ENCODE measurements around the gene TMEM184B.

The TMEM184B gene

GRCh38 chr22:38296372-38296771, 23.6 kb upstream of the TMEM184B start:
- H3K4me1 Mint-ChIP-seq (ENCODE audit: low read depth): no peaks in the 10 kb centered on the region
- no peaks in the 10 kb centered on the region for H3K27me3 Mint-ChIP-seq
- H3K27ac Mint-ChIP-seq: no peak overlapping the region
- peaks cover 39% of the 10 kb centered on the region for H3K36me3 Mint-ChIP-seq (ENCODE audit: low read depth)
- no peak overlapping the region for H3K4me3 Mint-ChIP-seq
- no peaks in the 10 kb centered on the region for H3K9me3 Mint-ChIP-seq

- H3K27ac Mint-ChIP-seq: no peak overlapping the region
- H3K9me3 Mint-ChIP-seq: no peaks in the 10 kb centered on the region
- H3K4me1 Mint-ChIP-seq (ENCODE audit: low read depth): no peaks in the 10 kb centered on the region
- H3K4me3 Mint-ChIP-seq: no peak overlapping the region
- H3K36me3 Mint-ChIP-seq (ENCODE audit: low read depth): peaks cover 36% of the 10 kb centered on the region
- no peaks in the 10 kb centered on the region for H3K27me3 Mint-ChIP-seq
These were observed 23.1 kb upstream of the TMEM184B start for GRCh38 chr22:38295863-38296262.

- H3K36me3 Mint-ChIP-seq (ENCODE audit: low read depth): peaks cover 33% of the 10 kb centered on the region
These were observed 22.5 kb upstream of the TMEM184B start for GRCh38 chr22:38295339-38295738.

GRCh38 chr22:38294193-38294592, 21.4 kb upstream of the TMEM184B start:
- no peak overlapping the region for H3K27ac Mint-ChIP-seq
- H3K36me3 Mint-ChIP-seq (ENCODE audit: low read depth): peaks cover 28% of the 10 kb centered on the region
- H3K4me1 Mint-ChIP-seq (ENCODE audit: low read depth): no peaks in the 10 kb centered on the region

More at GRCh38 chr22:38295339-38295738, 22.5 kb upstream of the TMEM184B start:
- no peak overlapping the region for H3K27ac Mint-ChIP-seq
- H3K27me3 Mint-ChIP-seq: no peaks in the 10 kb centered on the region
- H3K9me3 Mint-ChIP-seq: no peaks in the 10 kb centered on the region
- no peaks in the 10 kb centered on the region for H3K4me1 Mint-ChIP-seq (ENCODE audit: low read depth)
- H3K4me3 Mint-ChIP-seq: no peak overlapping the region

GRCh38 chr22:38292694-38293093, 19.9 kb upstream of the TMEM184B start:
- Mint-ChIP-seq H3K9me3 (no peaks in the 10 kb centered on the region), H3K27me3 (no peaks in the 10 kb centered on the region), H3K4me3 (no peak overlapping the region), H3K27ac (no peak overlapping the region), H3K36me3 (ENCODE audit: low read depth) (peaks cover 24% of the 10 kb centered on the region), H3K4me1 (ENCODE audit: low read depth) (no peaks in the 10 kb centered on the region)

More at GRCh38 chr22:38294193-38294592, 21.4 kb upstream of the TMEM184B start:
- Mint-ChIP-seq H3K4me3 (no peak overlapping the region), H3K9me3 (no peaks in the 10 kb centered on the region), H3K27me3 (no peaks in the 10 kb centered on the region)

GRCh38 chr22:38291201-38291777, 18.5 kb upstream of the TMEM184B start:
- no peaks in the 10 kb centered on the region for H3K9me3 Mint-ChIP-seq
- H3K27ac Mint-ChIP-seq: no peak overlapping the region
- no peak overlapping the region for H3K4me3 Mint-ChIP-seq
- no peaks in the 10 kb centered on the region for H3K4me1 Mint-ChIP-seq (ENCODE audit: low read depth)
- H3K27me3 Mint-ChIP-seq: no peaks in the 10 kb centered on the region
- peaks cover 16% of the 10 kb centered on the region for H3K36me3 Mint-ChIP-seq (ENCODE audit: low read depth)

GRCh38 chr22:38290347-38290746, 17.5 kb upstream of the TMEM184B start:
- no peaks in the 10 kb centered on the region for H3K27me3 Mint-ChIP-seq
- peaks cover 16% of the 10 kb centered on the region for H3K36me3 Mint-ChIP-seq (ENCODE audit: low read depth)
- no peak overlapping the region for H3K4me3 Mint-ChIP-seq
- H3K4me1 Mint-ChIP-seq (ENCODE audit: low read depth): no peaks in the 10 kb centered on the region
- H3K9me3 Mint-ChIP-seq: no peaks in the 10 kb centered on the region
- H3K27ac Mint-ChIP-seq: no peak overlapping the region

- no peak overlapping the region for H3K27ac Mint-ChIP-seq
- H3K4me3 Mint-ChIP-seq: no peak overlapping the region
- no peaks in the 10 kb centered on the region for H3K4me1 Mint-ChIP-seq (ENCODE audit: low read depth)
- H3K9me3 Mint-ChIP-seq: no peaks in the 10 kb centered on the region
- no peaks in the 10 kb centered on the region for H3K27me3 Mint-ChIP-seq
- H3K36me3 Mint-ChIP-seq (ENCODE audit: low read depth): peaks cover 15% of the 10 kb centered on the region
These were observed 16.8 kb upstream of the TMEM184B start for GRCh38 chr22:38289583-38290082.

GRCh38 chr22:38286915-38287669, 14.3 kb upstream of the TMEM184B start:
- H3K4me3 Mint-ChIP-seq: no peak overlapping the region
- H3K36me3 Mint-ChIP-seq (ENCODE audit: low read depth): peaks cover 4% of the 10 kb centered on the region
- no peak overlapping the region for H3K27ac Mint-ChIP-seq
- H3K4me1 Mint-ChIP-seq (ENCODE audit: low read depth): no peaks in the 10 kb centered on the region
- no peaks in the 10 kb centered on the region for H3K9me3 Mint-ChIP-seq
- no peaks in the 10 kb centered on the region for H3K27me3 Mint-ChIP-seq

- no peak overlapping the region for H3K4me3 Mint-ChIP-seq
These were observed 12.2 kb upstream of the TMEM184B start for GRCh38 chr22:38285018-38285417.

GRCh38 chr22:38284042-38284402, 11.2 kb upstream of the TMEM184B start:
- no peak overlapping the region for H3K27ac Mint-ChIP-seq
- no peaks in the 10 kb centered on the region for H3K27me3 Mint-ChIP-seq
- H3K4me3 Mint-ChIP-seq: no peak overlapping the region
- H3K4me1 Mint-ChIP-seq (ENCODE audit: low read depth): no peaks in the 10 kb centered on the region
- H3K36me3 Mint-ChIP-seq (ENCODE audit: low read depth): peaks cover 4% of the 10 kb centered on the region
- H3K9me3 Mint-ChIP-seq: no peaks in the 10 kb centered on the region

More at GRCh38 chr22:38285018-38285417, 12.2 kb upstream of the TMEM184B start:
- Mint-ChIP-seq H3K9me3 (no peaks in the 10 kb centered on the region), H3K27me3 (no peaks in the 10 kb centered on the region), H3K27ac (no peak overlapping the region), H3K4me1 (ENCODE audit: low read depth) (no peaks in the 10 kb centered on the region), H3K36me3 (ENCODE audit: low read depth) (peaks cover 4% of the 10 kb centered on the region)

- no peaks in the 10 kb centered on the region for H3K9me3 Mint-ChIP-seq
- no peaks in the 10 kb centered on the region for H3K4me1 Mint-ChIP-seq (ENCODE audit: low read depth)
- no peak overlapping the region for H3K27ac Mint-ChIP-seq
- H3K36me3 Mint-ChIP-seq (ENCODE audit: low read depth): no peaks in the 10 kb centered on the region
- no peak overlapping the region for H3K4me3 Mint-ChIP-seq
- H3K27me3 Mint-ChIP-seq: no peaks in the 10 kb centered on the region
These were observed 9.6 kb upstream of the TMEM184B start for GRCh38 chr22:38282397-38282796.

GRCh38 chr22:38276166-38276565, 3.4 kb upstream of the TMEM184B start:
- Mint-ChIP-seq H3K27ac (no peak overlapping the region), H3K4me1 (ENCODE audit: low read depth) (peaks cover 26% of the 10 kb centered on the region), H3K36me3 (ENCODE audit: low read depth) (no peaks in the 10 kb centered on the region), H3K4me3 (no peak overlapping the region), H3K9me3 (no peaks in the 10 kb centered on the region), H3K27me3 (no peaks in the 10 kb centered on the region)

GRCh38 chr22:38273135-38273826, 471 bp upstream of the TMEM184B start:
- no peaks in the 10 kb centered on the region for H3K27me3 Mint-ChIP-seq
- no peaks in the 10 kb centered on the region for H3K36me3 Mint-ChIP-seq (ENCODE audit: low read depth)
- H3K4me1 Mint-ChIP-seq (ENCODE audit: low read depth): peaks cover 48% of the 10 kb centered on the region
- H3K27ac Mint-ChIP-seq: peak overlapping the region; percentile 91
- peak overlapping the region; percentile 88 for H3K4me3 Mint-ChIP-seq
- no peaks in the 10 kb centered on the region for H3K9me3 Mint-ChIP-seq

GRCh38 chr22:38271927-38272372, 860 bp downstream of the TMEM184B start:
- Mint-ChIP-seq H3K27ac (peak overlapping the region; percentile 71), H3K4me1 (ENCODE audit: low read depth) (peaks cover 56% of the 10 kb centered on the region), H3K36me3 (ENCODE audit: low read depth) (no peaks in the 10 kb centered on the region), H3K27me3 (no peaks in the 10 kb centered on the region), H3K4me3 (peak overlapping the region; percentile 85), H3K9me3 (no peaks in the 10 kb centered on the region)

Data from stimulated activated naive CD8-positive, alpha-beta T cell treated with anti-CD3 and anti-CD28 coated beads, Interleukin-15, Interleukin-2, amounts not matched to agents 100 ng/mL and 50 ng/mL, for 24 hours (primary cell).